ENCODE data around the gene MEIS1.

MEIS1 gene

GRCh38 chr2:66531567-66531966 is 96.6 kb downstream of the MEIS1 start:
- Histone ChIP-seq H3K9me3 (ENCODE audit: insufficient read depth, low read depth, low read length) (no peaks in the 10 kb centered on the region), H4K12ac (ENCODE audit: low read depth, low read length) (no peak overlapping the region), H3K14ac (ENCODE audit: low read length) (no peak overlapping the region), H2AFZ (ENCODE audit: insufficient read depth, low read length, poor library complexity) (no peak overlapping the region), H2BK12ac (ENCODE audit: low read length) (no peak overlapping the region), H3K4me2 (ENCODE audit: low read length) (no peak overlapping the region), H3K36me3 (ENCODE audit: control insufficient read depth in 1 of 2, insufficient read depth in 2 of 2, low read length in 2 of 2) (peaks cover 6 to 9% of the 10 kb centered on the region in 2 experiments), H3K4ac (ENCODE audit: low read depth, low read length) (peak overlapping the region; percentile 55), H3K79me1 (ENCODE audit: low read length) (no peaks in the 10 kb centered on the region), H3K18ac (ENCODE audit: low read length) (peak overlapping the region; percentile 82), H2BK120ac (ENCODE audit: insufficient read depth, low read length, poor library complexity) (no peak overlapping the region), H3K4me3 (ENCODE audit: low read depth, low read length) (no peak overlapping the region), H3K27me3 (ENCODE audit: insufficient read depth, low read length) (no peaks in the 10 kb centered on the region), H3K79me2 (ENCODE audit: control insufficient read depth, insufficient read depth, low read length, poor library complexity) (no peaks in the 10 kb centered on the region), H3K9ac (ENCODE audit: low read length) (no peak overlapping the region), H2BK5ac (ENCODE audit: low read depth, low read length, poor library complexity) (no peak overlapping the region), H3K23ac (ENCODE audit: low read length) (no peak overlapping the region), H4K91ac (ENCODE audit: low read depth, low read length) (no peak overlapping the region), H3K4me1 (ENCODE audit: control insufficient read depth in 1 of 2, insufficient read depth in 2 of 2, low read length in 2 of 2) (peaks cover 3 to 4% of the 10 kb centered on the region in 2 experiments), H4K8ac (ENCODE audit: low read depth, low read length) (no peak overlapping the region), H3K27ac (ENCODE audit: low read depth, low read length) (no peak overlapping the region), H2AK5ac (ENCODE audit: low read length) (no peak overlapping the region)
- WGBS (ENCODE audit: extremely low coverage, insufficient coverage, insufficient read length): no CpG with 5 or more reads among the region's 13 CpGs
- no peak for DNase-seq

- no peak overlapping the region for H3K4me2 ChIP-seq (ENCODE audit: low read length)
- H3K23ac ChIP-seq (ENCODE audit: low read length): no peak overlapping the region
- H2BK5ac ChIP-seq (ENCODE audit: low read depth, low read length, poor library complexity): no peak overlapping the region
- no peak overlapping the region for H2BK120ac ChIP-seq (ENCODE audit: insufficient read depth, low read length, poor library complexity)
- H3K79me1 ChIP-seq (ENCODE audit: low read length): no peaks in the 10 kb centered on the region
- H4K12ac ChIP-seq (ENCODE audit: low read depth, low read length): no peak overlapping the region
- peaks cover 6% of the 10 kb centered on the region in 2 experiments for H3K36me3 ChIP-seq (ENCODE audit: control insufficient read depth in 1 of 2, insufficient read depth in 2 of 2, low read length in 2 of 2)
- no peak overlapping the region for H4K91ac ChIP-seq (ENCODE audit: low read depth, low read length)
- H3K27me3 ChIP-seq (ENCODE audit: insufficient read depth, low read length): no peaks in the 10 kb centered on the region
- H3K9ac ChIP-seq (ENCODE audit: low read length): no peak overlapping the region
- no peak overlapping the region for H4K8ac ChIP-seq (ENCODE audit: low read depth, low read length)
- H3K14ac ChIP-seq (ENCODE audit: low read length): no peak overlapping the region
- H2BK12ac ChIP-seq (ENCODE audit: low read length): no peak overlapping the region
- no CpG with 5 or more reads among the region's 11 CpGs for WGBS (ENCODE audit: extremely low coverage, insufficient coverage, insufficient read length)
- no peak overlapping the region for H3K18ac ChIP-seq (ENCODE audit: low read length)
- peaks cover 3 to 4% of the 10 kb centered on the region in 2 experiments for H3K4me1 ChIP-seq (ENCODE audit: control insufficient read depth in 1 of 2, insufficient read depth in 2 of 2, low read length in 2 of 2)
- no peak for DNase-seq
- H3K79me2 ChIP-seq (ENCODE audit: control insufficient read depth, insufficient read depth, low read length, poor library complexity): no peaks in the 10 kb centered on the region
- H3K4ac ChIP-seq (ENCODE audit: low read depth, low read length): no peak overlapping the region
- H3K27ac ChIP-seq (ENCODE audit: low read depth, low read length): no peak overlapping the region
- no peaks in the 10 kb centered on the region for H3K9me3 ChIP-seq (ENCODE audit: insufficient read depth, low read depth, low read length)
- H3K4me3 ChIP-seq (ENCODE audit: low read depth, low read length): no peak overlapping the region
- no peak overlapping the region for H2AK5ac ChIP-seq (ENCODE audit: low read length)
- no peak overlapping the region for H2AFZ ChIP-seq (ENCODE audit: insufficient read depth, low read length, poor library complexity)
Observed at GRCh38 chr2:66532972-66533868, 98.3 kb downstream of the MEIS1 start.

DNA sequence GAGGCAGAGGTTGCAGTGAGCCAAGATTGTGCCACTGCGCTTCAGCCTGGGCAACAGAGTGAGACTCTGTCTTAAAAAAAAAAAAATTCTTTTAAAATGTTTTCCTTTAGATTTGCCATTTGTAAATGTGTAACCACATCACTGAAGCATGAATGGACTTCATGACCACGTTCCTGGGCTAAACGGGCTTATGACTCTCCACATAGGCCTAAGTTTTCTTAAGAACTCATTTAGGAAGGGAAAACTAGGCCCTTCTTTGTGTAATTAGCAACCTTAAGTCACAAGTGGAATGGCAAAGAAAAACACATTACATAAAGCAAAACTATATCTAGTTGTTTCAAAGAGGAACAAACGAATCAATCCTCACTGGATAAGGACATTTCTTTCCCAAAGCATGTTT is 99.5 kb downstream of the MEIS1 start:
- H2BK12ac ChIP-seq (ENCODE audit: low read length): no peak overlapping the region
- H4K91ac ChIP-seq (ENCODE audit: low read depth, low read length): no peak overlapping the region
- DNase-seq: peak; percentile 1 to 37
- no peaks in the 10 kb centered on the region for H3K79me2 ChIP-seq (ENCODE audit: control insufficient read depth, insufficient read depth, low read length, poor library complexity)
- peaks cover 3 to 4% of the 10 kb centered on the region in 2 experiments for H3K4me1 ChIP-seq (ENCODE audit: control insufficient read depth in 1 of 2, insufficient read depth in 2 of 2, low read length in 2 of 2)
- no peak overlapping the region for H3K4me3 ChIP-seq (ENCODE audit: low read depth, low read length)
- no peak overlapping the region for H3K18ac ChIP-seq (ENCODE audit: low read length)
- WGBS (ENCODE audit: extremely low coverage, insufficient coverage, insufficient read length): no CpG with 5 or more reads among the region's 4 CpGs
- H3K9me3 ChIP-seq (ENCODE audit: insufficient read depth, low read depth, low read length): no peaks in the 10 kb centered on the region
- H4K8ac ChIP-seq (ENCODE audit: low read depth, low read length): no peak overlapping the region
- no peak overlapping the region for H3K14ac ChIP-seq (ENCODE audit: low read length)
- H3K9ac ChIP-seq (ENCODE audit: low read length): no peak overlapping the region
- no peak overlapping the region for H2BK120ac ChIP-seq (ENCODE audit: insufficient read depth, low read length, poor library complexity)
- H3K36me3 ChIP-seq (ENCODE audit: control insufficient read depth in 1 of 2, insufficient read depth in 2 of 2, low read length in 2 of 2): peaks cover 6% of the 10 kb centered on the region in 2 experiments
- H3K4ac ChIP-seq (ENCODE audit: low read depth, low read length): no peak overlapping the region
- H2BK5ac ChIP-seq (ENCODE audit: low read depth, low read length, poor library complexity): no peak overlapping the region
- no peak overlapping the region for H4K12ac ChIP-seq (ENCODE audit: low read depth, low read length)
- H3K27ac ChIP-seq (ENCODE audit: low read depth, low read length): no peak overlapping the region
- H3K79me1 ChIP-seq (ENCODE audit: low read length): no peaks in the 10 kb centered on the region
- no peak overlapping the region for H2AK5ac ChIP-seq (ENCODE audit: low read length)
- no peaks in the 10 kb centered on the region for H3K27me3 ChIP-seq (ENCODE audit: insufficient read depth, low read length)
- H2AFZ ChIP-seq (ENCODE audit: insufficient read depth, low read length, poor library complexity): no peak overlapping the region
- H3K4me2 ChIP-seq (ENCODE audit: low read length): no peak overlapping the region
- no peak overlapping the region for H3K23ac ChIP-seq (ENCODE audit: low read length)

- H3K9me3 ChIP-seq (ENCODE audit: insufficient read depth, low read depth, low read length): no peaks in the 10 kb centered on the region
- no peaks in the 10 kb centered on the region for H3K79me2 ChIP-seq (ENCODE audit: control insufficient read depth, insufficient read depth, low read length, poor library complexity)
- no peak overlapping the region for H3K4ac ChIP-seq (ENCODE audit: low read depth, low read length)
- no peak for DNase-seq
- H3K9ac ChIP-seq (ENCODE audit: low read length): no peak overlapping the region
- H2BK5ac ChIP-seq (ENCODE audit: low read depth, low read length, poor library complexity): no peak overlapping the region
- H3K4me2 ChIP-seq (ENCODE audit: low read length): no peak overlapping the region
- no peak overlapping the region for H3K14ac ChIP-seq (ENCODE audit: low read length)
- H3K18ac ChIP-seq (ENCODE audit: low read length): no peak overlapping the region
- no peak overlapping the region for H4K91ac ChIP-seq (ENCODE audit: low read depth, low read length)
- no peak overlapping the region for H2BK120ac ChIP-seq (ENCODE audit: insufficient read depth, low read length, poor library complexity)
- WGBS (ENCODE audit: extremely low coverage, insufficient coverage, insufficient read length): no CpG with 5 or more reads among the region's 3 CpGs
- no peak overlapping the region for H3K4me3 ChIP-seq (ENCODE audit: low read depth, low read length)
- no peak overlapping the region for H2AK5ac ChIP-seq (ENCODE audit: low read length)
- no peak overlapping the region for H4K12ac ChIP-seq (ENCODE audit: low read depth, low read length)
- H3K23ac ChIP-seq (ENCODE audit: low read length): no peak overlapping the region
- H2BK12ac ChIP-seq (ENCODE audit: low read length): no peak overlapping the region
- peaks cover 3 to 4% of the 10 kb centered on the region in 2 experiments for H3K4me1 ChIP-seq (ENCODE audit: control insufficient read depth in 1 of 2, insufficient read depth in 2 of 2, low read length in 2 of 2)
- H3K27me3 ChIP-seq (ENCODE audit: insufficient read depth, low read length): no peaks in the 10 kb centered on the region
- no peak overlapping the region for H4K8ac ChIP-seq (ENCODE audit: low read depth, low read length)
- H2AFZ ChIP-seq (ENCODE audit: insufficient read depth, low read length, poor library complexity): no peak overlapping the region
- H3K79me1 ChIP-seq (ENCODE audit: low read length): no peaks in the 10 kb centered on the region
- H3K27ac ChIP-seq (ENCODE audit: low read depth, low read length): no peak overlapping the region
- H3K36me3 ChIP-seq (ENCODE audit: control insufficient read depth in 1 of 2, insufficient read depth in 2 of 2, low read length in 2 of 2): peaks cover 6 to 9% of the 10 kb centered on the region in 2 experiments
Observed at GRCh38 chr2:66535574-66536289, 100.8 kb downstream of the MEIS1 start.
